ENCODE results near the gene SPAG17. TPM values are rescaled to one million over a fixed set of nuclear protein-coding genes. Genes with fewer than 3 reads are reported as not detected.

Gene SPAG17
- total and polyA plus RNA-seq, 2 donors (not counting 1 experiment from before 2014, with no cell fraction given) = 0.01 to 0.33 TPM

GRCh38 chr1:118102445-118102844 is 82.6 kb downstream of the SPAG17 start:
- no peak for TF ChIP-seq EZH2 (IDR thresholded peaks at IDR 0.05; ENCODE audit: low read length, missing control alignments)
- no peak for TF ChIP-seq CTCF (conservative IDR thresholded peaks at IDR 0.05 in 1 of 2, IDR thresholded peaks at IDR 0.05 in 1 of 2; ENCODE audit: low read depth in 1 of 2, low read length in 2 of 2)
- H3K4me2 ChIP-seq (ENCODE audit: extremely low read depth, insufficient read depth, low read length) = no peak overlapping the region
- no peak overlapping the region for H3K27ac ChIP-seq (ENCODE audit: insufficient read depth, low read length)
- H3K36me3 ChIP-seq (ENCODE audit: control insufficient read depth, insufficient read depth, low read length) = no peaks in the 10 kb centered on the region
- no peak overlapping the region for H3K9ac ChIP-seq (ENCODE audit: insufficient read depth, low read length)
- DNase-seq (ENCODE audit: low read depth in 2 of 2) = no peak
- H3K79me2 ChIP-seq (ENCODE audit: control insufficient read depth, insufficient read depth, low read length) = no peaks in the 10 kb centered on the region
- no peaks in the 10 kb centered on the region for H3K9me3 ChIP-seq (ENCODE audit: control insufficient read depth, insufficient read depth, low read depth, low read length)
- no peak overlapping the region for H2AFZ ChIP-seq (ENCODE audit: low read length)
- H4K20me1 ChIP-seq (ENCODE audit: control insufficient read depth, extremely low read depth, insufficient read depth, low read length) = no peaks in the 10 kb centered on the region
- no peaks in the 10 kb centered on the region for H3K27me3 ChIP-seq (ENCODE audit: control insufficient read depth, insufficient read depth, low read length)
- H3K4me1 ChIP-seq (ENCODE audit: control insufficient read depth, extremely low read depth, insufficient read depth, low read length) = peaks cover 2% of the 10 kb centered on the region
- H3K4me3 ChIP-seq (replicated peaks in 1 of 4; ENCODE audit: control extremely low read depth in 1 of 4, insufficient read depth in 1 of 4, low read depth in 3 of 4, low read length in 4 of 4) = no peak overlapping the region

GRCh38 chr1:118101999-118102398 is 83.0 kb downstream of the SPAG17 start:
- no peaks in the 10 kb centered on the region for H4K20me1 ChIP-seq (ENCODE audit: control insufficient read depth, extremely low read depth, insufficient read depth, low read length)
- no peak overlapping the region for H3K4me2 ChIP-seq (ENCODE audit: extremely low read depth, insufficient read depth, low read length)
- H3K4me1 ChIP-seq (ENCODE audit: control insufficient read depth, extremely low read depth, insufficient read depth, low read length) = peaks cover 2% of the 10 kb centered on the region
- no peaks in the 10 kb centered on the region for H3K79me2 ChIP-seq (ENCODE audit: control insufficient read depth, insufficient read depth, low read length)
- H3K4me3 ChIP-seq (replicated peaks in 1 of 4; ENCODE audit: control extremely low read depth in 1 of 4, insufficient read depth in 1 of 4, low read depth in 3 of 4, low read length in 4 of 4) = no peak overlapping the region
- peak in 1 of 2 donors; percentile 27 for DNase-seq (ENCODE audit: low read depth in 2 of 2)
- no peak overlapping the region for H2AFZ ChIP-seq (ENCODE audit: low read length)
- no peaks in the 10 kb centered on the region for H3K9me3 ChIP-seq (ENCODE audit: control insufficient read depth, insufficient read depth, low read depth, low read length)
- H3K9ac ChIP-seq (ENCODE audit: insufficient read depth, low read length) = no peak overlapping the region
- H3K27ac ChIP-seq (ENCODE audit: insufficient read depth, low read length) = no peak overlapping the region
- TF ChIP-seq EZH2 (IDR thresholded peaks at IDR 0.05; ENCODE audit: low read length, missing control alignments) (no peak), CTCF (conservative IDR thresholded peaks at IDR 0.05 in 1 of 2, IDR thresholded peaks at IDR 0.05 in 1 of 2; ENCODE audit: low read depth in 1 of 2, low read length in 2 of 2) (no peak)
- no peaks in the 10 kb centered on the region for H3K36me3 ChIP-seq (ENCODE audit: control insufficient read depth, insufficient read depth, low read length)
- H3K27me3 ChIP-seq (ENCODE audit: control insufficient read depth, insufficient read depth, low read length) = no peaks in the 10 kb centered on the region

GRCh38 chr1:118101515-118101844 is 83.5 kb downstream of the SPAG17 start:
- no peaks in the 10 kb centered on the region for H3K27me3 ChIP-seq (ENCODE audit: control insufficient read depth, insufficient read depth, low read length)
- H3K79me2 ChIP-seq (ENCODE audit: control insufficient read depth, insufficient read depth, low read length) = no peaks in the 10 kb centered on the region
- peaks cover 2% of the 10 kb centered on the region for H3K4me1 ChIP-seq (ENCODE audit: control insufficient read depth, extremely low read depth, insufficient read depth, low read length)
- DNase-seq (ENCODE audit: low read depth in 2 of 2) = peak in 1 of 2 donors; percentile 72
- H3K4me2 ChIP-seq (ENCODE audit: extremely low read depth, insufficient read depth, low read length) = no peak overlapping the region
- TF ChIP-seq EZH2 (IDR thresholded peaks at IDR 0.05; ENCODE audit: low read length, missing control alignments) (no peak), CTCF (conservative IDR thresholded peaks at IDR 0.05 in 1 of 2, IDR thresholded peaks at IDR 0.05 in 1 of 2; ENCODE audit: low read depth in 1 of 2, low read length in 2 of 2) (no peak)
- no peak overlapping the region for H2AFZ ChIP-seq (ENCODE audit: low read length)
- H4K20me1 ChIP-seq (ENCODE audit: control insufficient read depth, extremely low read depth, insufficient read depth, low read length) = no peaks in the 10 kb centered on the region
- no peaks in the 10 kb centered on the region for H3K9me3 ChIP-seq (ENCODE audit: control insufficient read depth, insufficient read depth, low read depth, low read length)
- H3K27ac ChIP-seq (ENCODE audit: insufficient read depth, low read length) = no peak overlapping the region
- H3K9ac ChIP-seq (ENCODE audit: insufficient read depth, low read length) = no peak overlapping the region
- H3K4me3 ChIP-seq (replicated peaks in 1 of 4; ENCODE audit: control extremely low read depth in 1 of 4, insufficient read depth in 1 of 4, low read depth in 3 of 4, low read length in 4 of 4) = no peak overlapping the region
- H3K36me3 ChIP-seq (ENCODE audit: control insufficient read depth, insufficient read depth, low read length) = no peaks in the 10 kb centered on the region
